G401.6 (cell line): ENCODE data around the gene HCN4.

Source experiments
- FAIRE-seq: peaks from 2 replicates; lab custom pipeline; 2012; peaks lifted over from hg19 to GRCh38; lab: Jason Lieb, UNC

The HCN4 gene

GRCh38 chr15:73378089-73378488, 9.3 kb upstream of the HCN4 start:
- FAIRE-seq = no peak

DNA sequence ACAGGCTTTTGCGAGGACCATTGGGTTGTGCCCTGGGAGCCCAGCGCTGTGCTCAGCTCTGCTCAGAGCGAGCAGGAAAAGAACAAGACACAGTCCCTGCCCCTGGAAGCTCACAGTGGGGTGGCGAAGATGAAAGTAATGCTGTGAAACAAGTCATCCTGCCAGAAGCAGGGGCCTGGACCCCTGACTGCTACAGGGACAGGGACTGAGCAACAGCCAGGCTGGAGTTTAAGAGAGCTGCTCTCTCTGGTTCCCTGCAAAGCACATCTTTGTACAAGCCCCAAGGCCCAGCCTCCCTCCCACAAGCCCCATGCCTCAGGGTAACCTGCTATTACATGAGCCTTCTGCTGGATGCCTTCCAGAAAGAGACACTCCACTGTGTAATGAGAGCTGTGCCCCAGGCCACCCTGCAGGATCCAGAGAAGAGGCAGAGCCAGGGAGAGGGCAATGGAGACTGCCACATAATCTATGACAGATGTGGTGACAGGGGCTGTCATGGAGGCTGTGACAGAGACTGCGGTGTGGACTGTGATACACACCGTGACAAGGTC, 7.1 kb upstream of the HCN4 start:
- no peak for FAIRE-seq

DNA sequence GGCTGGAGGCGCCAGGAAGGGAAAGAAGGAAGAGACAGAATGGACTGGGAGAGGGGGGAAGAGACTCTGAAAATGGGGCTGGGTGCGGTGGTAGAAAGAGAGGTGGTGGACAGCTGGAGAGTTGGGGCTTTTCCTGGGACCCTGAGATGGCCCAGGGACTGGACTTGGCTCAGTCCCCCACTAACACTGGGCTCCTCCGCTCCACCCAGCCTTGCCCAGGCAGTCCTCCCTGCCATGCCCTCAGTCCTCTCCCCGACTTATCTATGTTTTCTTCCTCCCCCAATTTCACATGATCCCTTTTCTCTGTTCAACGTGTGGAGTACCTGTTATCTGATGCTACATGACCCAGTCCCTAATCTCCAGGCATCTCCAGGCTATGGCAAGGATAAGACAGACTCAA, 6.3 kb upstream of the HCN4 start:
- no peak for FAIRE-seq

DNA sequence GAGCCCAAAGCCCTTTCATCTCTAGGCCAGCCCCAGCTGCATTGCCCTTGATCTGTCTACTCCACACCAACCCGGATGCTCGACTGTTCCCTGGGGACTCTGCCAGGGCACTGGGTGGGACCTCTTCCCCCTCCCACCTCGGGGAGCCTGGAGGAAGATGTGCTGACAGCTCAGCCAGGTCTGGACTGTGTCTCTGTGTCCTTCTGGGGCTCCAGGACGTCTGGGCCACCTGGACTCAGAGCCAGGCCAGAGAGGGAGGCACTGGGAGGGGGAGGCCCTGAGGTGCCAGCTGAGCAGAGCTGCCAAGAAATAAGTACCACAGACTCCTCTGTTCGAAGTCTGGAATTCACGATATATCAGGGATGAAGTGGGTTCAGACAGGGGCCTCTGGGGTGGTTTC, 5.8 kb upstream of the HCN4 start:
- no peak for FAIRE-seq

- no peak for FAIRE-seq
These were observed 4.5 kb upstream of the HCN4 start for GRCh38 chr15:73373221-73373620.

GRCh38 chr15:73371812-73372211, 3.1 kb upstream of the HCN4 start:
- no peak for FAIRE-seq

GRCh38 chr15:73370151-73370550, 1.4 kb upstream of the HCN4 start:
- FAIRE-seq = no peak

DNA sequence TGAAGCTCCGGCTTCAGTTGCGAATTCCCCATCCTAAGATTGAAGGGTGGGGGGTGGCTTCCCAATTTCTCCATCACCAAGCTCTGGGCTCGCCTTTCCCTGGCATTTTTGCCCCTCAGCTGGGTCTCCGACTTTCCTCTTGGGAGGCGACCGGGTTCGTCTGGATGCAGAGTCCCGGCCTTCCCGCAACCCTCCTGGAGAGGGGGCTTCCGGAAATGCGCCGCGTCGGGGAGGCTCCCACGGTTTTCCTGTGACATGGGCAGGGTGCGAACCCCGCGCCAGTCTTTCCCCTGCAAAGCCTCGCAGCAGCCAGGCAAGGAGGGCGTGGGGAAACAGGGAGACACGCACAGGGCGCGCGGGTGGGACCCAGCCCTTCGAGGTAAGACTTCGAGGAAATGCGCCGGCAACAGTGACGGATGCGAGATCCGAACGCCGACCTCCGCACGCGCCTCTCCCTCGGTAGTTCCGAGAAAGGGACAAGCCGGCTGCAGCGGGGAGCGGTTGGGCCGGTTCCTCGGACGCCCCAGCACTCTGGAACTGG, 466 bp upstream of the HCN4 start:
- no peak for FAIRE-seq

DNA sequence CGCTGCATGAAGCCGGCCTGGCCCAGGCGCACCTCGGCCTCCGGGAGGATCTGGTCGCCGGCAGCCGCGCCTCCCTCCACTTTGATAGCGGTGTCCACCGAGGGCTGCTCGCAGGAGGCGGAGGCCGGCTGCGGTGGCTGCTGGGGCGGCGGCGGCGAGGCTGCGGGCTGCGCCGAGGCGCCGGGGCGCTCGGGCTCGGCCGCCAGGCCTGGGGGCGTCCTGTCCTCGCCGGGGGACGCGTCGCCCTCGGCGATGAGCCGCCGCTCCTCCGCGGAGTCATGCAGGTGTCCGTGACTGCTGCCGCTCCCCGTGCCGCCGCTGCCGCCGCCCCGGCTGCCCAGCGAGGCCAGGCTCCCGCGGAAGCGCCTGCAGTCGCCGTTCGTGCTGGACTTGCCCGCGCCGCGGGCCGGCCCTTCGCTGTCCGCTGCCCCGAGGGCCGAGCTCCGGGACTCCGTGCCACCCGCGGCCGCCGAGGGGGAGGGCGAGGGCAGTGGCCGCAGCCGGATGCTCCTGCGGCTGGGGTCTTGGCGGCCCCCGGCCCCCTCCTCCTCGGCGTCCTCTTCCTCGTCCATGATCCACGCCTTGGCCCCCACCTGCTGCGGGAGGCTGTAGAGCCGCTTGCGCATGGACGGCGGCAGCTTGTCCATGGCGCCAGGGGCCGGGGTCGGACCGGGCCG, 996 bp downstream of the HCN4 start:
- FAIRE-seq = no peak

GRCh38 chr15:73366766-73367623, 1.8 kb downstream of the HCN4 start:
- no peak for FAIRE-seq

DNA sequence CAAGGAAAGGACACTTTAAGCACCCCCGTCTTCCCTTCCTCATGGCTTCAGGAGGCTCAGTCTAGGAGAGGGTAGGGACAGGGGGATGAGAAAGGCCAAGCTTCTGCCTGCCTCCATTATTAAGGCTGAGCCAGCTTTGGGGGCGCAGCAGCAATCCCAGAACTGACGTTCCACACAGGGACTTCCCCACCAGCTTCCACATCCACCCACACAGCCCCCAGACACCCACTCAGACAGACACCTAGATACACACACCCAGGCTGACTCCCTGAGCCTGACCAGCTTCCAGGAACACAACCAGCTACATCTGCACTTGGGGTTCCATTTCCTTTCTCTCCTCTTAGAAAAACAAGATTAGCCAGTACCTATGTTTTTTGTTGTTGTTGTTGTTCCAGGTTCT, 4.7 kb downstream of the HCN4 start:
- no peak for FAIRE-seq

DNA sequence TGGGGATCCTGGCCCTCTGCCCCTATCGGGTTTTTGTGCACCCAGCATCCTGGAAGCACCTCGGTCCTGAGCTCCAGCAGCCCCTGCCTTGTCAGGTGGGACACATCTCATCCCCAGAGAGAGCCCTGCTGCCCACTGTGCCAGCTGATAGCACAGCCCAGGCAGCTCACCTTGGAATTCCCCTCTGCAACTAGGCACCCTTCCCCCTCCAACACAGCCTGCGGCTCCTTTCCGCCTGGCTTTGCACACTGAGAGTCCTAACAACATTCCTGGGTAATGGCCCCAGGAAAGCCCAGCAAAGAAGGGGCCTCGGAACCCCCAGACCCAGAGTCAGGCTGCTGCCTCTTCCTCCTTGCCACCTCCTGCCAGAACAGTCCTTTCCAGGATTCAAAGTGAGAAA, 5.9 kb downstream of the HCN4 start:
- no peak for FAIRE-seq

GRCh38 chr15:73361337-73361736, 7.4 kb downstream of the HCN4 start:
- FAIRE-seq = no peak

- no peak for FAIRE-seq
These were observed 9.1 kb downstream of the HCN4 start for GRCh38 chr15:73359651-73360050.

DNA sequence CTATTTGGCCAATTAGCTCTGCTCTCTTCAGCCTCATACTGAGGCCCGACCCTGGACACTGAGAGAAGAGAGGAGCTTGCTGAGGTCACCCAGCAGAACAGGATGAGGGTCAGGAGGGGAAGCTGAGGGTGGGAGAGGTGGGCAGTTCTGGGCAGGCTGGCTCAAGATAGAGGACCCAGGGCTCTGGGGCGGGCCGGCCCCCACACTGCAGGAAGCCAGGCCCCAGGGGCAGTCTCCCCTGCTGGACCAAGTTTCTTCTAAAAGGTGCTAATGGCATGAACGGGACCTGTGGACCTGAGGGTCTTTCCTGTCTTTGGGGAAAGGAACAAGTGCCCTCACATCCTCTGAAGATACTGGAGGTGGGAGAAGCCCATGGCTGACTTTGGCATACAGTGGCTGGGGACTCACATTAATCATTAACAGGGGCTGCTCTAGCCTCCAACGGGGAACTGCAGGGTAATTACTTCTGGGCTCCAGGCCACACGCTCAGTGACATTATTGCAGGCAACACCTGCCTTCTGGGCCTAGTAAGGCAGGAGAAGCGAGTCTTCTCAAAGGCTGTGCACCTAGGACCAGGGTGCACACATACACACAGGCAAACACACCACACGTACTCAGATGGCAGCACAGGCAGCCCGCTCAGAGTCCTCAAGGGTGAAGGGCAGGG, 10.6 kb downstream of the HCN4 start:
- FAIRE-seq = no peak

GRCh38 chr15:73355612-73356265, 13.0 kb downstream of the HCN4 start:
- FAIRE-seq = no peak

- FAIRE-seq = no peak
These were observed 14.5 kb downstream of the HCN4 start for GRCh38 chr15:73354241-73354640.

DNA sequence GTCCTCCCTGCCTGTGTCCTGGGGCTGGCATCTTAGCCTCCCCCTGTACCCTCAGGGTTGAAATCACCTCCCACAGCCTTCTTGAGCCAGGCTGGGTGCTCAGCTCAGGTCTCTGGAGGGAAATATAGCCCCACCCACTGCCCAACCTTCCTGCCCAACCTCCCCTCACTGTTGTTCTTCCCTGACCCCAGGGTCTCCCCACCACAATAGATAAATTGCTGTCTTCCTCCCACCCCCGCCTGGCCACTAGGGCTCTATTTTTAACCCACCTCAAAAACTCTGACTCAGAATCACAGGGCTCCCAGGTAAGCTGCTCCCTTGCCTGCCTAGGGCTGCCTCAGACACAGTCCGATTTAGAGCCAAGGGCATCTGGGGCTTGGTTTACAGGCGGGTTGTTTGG, 15.0 kb downstream of the HCN4 start:
- FAIRE-seq = no peak

DNA sequence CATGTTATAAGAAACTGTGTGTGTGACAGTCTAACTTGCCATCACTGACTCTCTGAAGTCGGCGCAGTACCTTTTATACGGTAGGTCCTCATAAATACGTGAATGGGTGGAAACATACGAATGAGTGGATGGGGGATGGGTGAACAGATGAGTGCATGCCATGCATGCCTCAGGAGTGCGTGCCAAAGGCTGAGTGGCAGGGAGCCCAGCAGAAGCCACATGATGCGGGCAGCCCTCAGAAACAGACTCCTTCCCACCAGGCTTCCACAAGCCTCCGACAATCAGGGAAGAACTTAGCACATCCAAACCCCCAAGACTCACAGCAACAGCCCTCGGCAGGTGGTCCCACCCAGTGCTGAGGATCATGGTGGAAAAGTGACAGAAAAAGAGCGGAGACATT, 16.7 kb downstream of the HCN4 start:
- FAIRE-seq = no peak

GRCh38 chr15:73349191-73349590, 19.6 kb downstream of the HCN4 start:
- no peak for FAIRE-seq

DNA sequence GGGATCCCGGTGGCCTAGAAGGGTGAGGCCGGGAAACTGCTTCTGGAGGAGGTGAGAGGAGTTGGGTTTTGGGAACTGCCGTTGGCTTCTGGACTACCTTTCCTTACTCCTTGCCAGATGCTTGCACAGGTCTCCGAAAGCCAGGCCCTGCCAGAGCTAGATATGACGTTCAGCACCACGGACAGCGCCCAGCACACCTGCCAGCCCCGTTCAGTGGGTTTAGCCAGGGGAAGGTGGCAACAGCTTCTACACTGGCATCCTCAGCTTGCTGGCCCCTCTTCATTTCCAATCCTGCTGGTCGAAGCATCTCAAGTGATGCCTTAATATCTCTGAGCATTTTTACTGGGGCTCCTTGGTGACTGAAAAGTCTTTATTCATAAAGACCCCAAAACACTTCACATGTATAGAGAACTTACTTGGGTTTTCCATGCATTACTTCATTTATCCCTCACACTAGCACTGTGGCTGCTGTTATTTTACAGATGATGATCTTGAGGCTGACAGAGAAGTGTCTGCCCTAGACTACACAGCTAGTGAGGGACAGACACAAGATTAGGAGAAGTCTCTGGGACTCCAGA, 21.9 kb downstream of the HCN4 start:
- FAIRE-seq = no peak

DNA sequence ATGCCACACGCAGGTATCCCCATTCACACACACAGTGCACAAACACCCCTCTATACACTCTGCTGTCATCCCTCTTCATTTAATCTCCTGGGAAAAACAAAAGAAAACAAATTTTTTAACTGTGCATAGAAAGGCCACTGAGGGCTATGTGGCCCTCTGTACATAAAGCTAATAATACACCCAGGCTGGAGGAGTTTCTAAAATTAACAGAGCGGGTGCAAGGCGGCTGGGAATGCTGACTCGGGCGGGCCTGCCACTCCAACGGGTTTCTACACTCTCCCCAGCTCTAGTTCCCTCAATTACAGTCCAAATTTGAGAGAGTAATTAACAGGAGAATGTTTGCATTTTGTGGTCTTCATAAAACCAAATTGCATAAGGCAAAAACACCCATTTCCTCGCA, 23.1 kb downstream of the HCN4 start:
- no peak for FAIRE-seq
